H9 (cell line): ENCODE data around the gene MAPKAPK2. TPM values are rescaled to one million over a fixed set of nuclear protein-coding genes. Genes with fewer than 3 reads are reported as not detected.

Source experiments
- DNase-seq: peaks from one replicate; pipeline ENCODE4 v3.0.0-alpha.2; 2017
- H2AFZ ChIP-seq: one replicate; pipeline ENCODE4 v1.6.1; 2013; ENCODE audit warnings: mild to moderate bottlenecking, low read length, control low read depth, moderate library complexity
- H2AK5ac ChIP-seq: 2 replicates; pipeline ENCODE4 v1.6.1; 2013; ENCODE audit warnings: low read length, control low read depth, mixed read lengths; ENCODE audit not compliant: insufficient read length
- H2BK120ac ChIP-seq: one replicate; pipeline ENCODE4 v1.6.1; 2013; ENCODE audit warnings: low read depth, mild to moderate bottlenecking, low read length, control low read depth, inconsistent platforms; ENCODE audit not compliant: poor library complexity, severe bottlenecking
- H2BK12ac ChIP-seq: 2 replicates; pipeline ENCODE4 v1.6.1; 2013; ENCODE audit warnings: low read length, control low read depth, mixed read lengths, low read depth; ENCODE audit not compliant: insufficient read length
- H2BK15ac ChIP-seq: 2 replicates; pipeline ENCODE4 v1.6.1; 2013; ENCODE audit warnings: low read depth, low read length, control low read depth
- H2BK20ac ChIP-seq: one replicate; pipeline ENCODE4 v1.6.1; 2013; ENCODE audit warnings: low read depth, mild to moderate bottlenecking, low read length, control low read depth, inconsistent platforms; ENCODE audit not compliant: poor library complexity, severe bottlenecking
- H2BK5ac ChIP-seq: 2 replicates; pipeline ENCODE4 v1.6.1; 2013; ENCODE audit warnings: low read length, control low read depth, mixed read lengths; ENCODE audit not compliant: insufficient read length
- H3K14ac ChIP-seq: 2 replicates; pipeline ENCODE4 v1.6.1; 2013; ENCODE audit warnings: low read length, control low read depth; ENCODE audit not compliant: insufficient read depth
- H3K18ac ChIP-seq: 2 replicates; pipeline ENCODE4 v1.6.1; 2013; ENCODE audit warnings: low read depth, mild to moderate bottlenecking, mixed read lengths, low read length, control low read depth; ENCODE audit not compliant: insufficient read length
- H3K23ac ChIP-seq: 2 replicates; pipeline ENCODE4 v1.6.1; 2013; ENCODE audit warnings: low read length, control low read depth, mixed read lengths, low read depth; ENCODE audit not compliant: insufficient read length
- H3K23me2 ChIP-seq: 2 replicates; pipeline ENCODE4 v1.6.1; 2013; ENCODE audit warnings: low read depth, mild to moderate bottlenecking, mixed read lengths, low read length, control low read depth; ENCODE audit not compliant: insufficient read length, poor library complexity, severe bottlenecking
- H3K27ac ChIP-seq: 2 replicates; pipeline ENCODE4 v1.5.1; 2013; ENCODE audit warnings: low read length, control low read depth, mixed read lengths, low read depth; ENCODE audit not compliant: insufficient read length
- H3K27me3 ChIP-seq: 2 replicates; pipeline ENCODE4 v1.6.1; 2013; ENCODE audit warnings: low read length, control low read depth, inconsistent platforms; ENCODE audit not compliant: insufficient read depth
- H3K4ac ChIP-seq: 2 replicates; pipeline ENCODE4 v1.6.1; 2013; ENCODE audit warnings: low read depth, mild to moderate bottlenecking, control low read depth, inconsistent platforms, low read length, moderate library complexity
- H3K4me1 ChIP-seq: 2 replicates; pipeline ENCODE4 v1.6.1; 2013; ENCODE audit warnings: low read length, control low read depth, inconsistent platforms; ENCODE audit not compliant: insufficient read depth
- H3K4me2 ChIP-seq: 2 replicates; pipeline ENCODE4 v1.6.1; 2013; ENCODE audit warnings: low read length, control low read depth, mixed read lengths; ENCODE audit not compliant: insufficient read length, insufficient read depth
- H3K56ac ChIP-seq: 2 replicates; pipeline ENCODE4 v1.6.1; 2013; ENCODE audit warnings: low read depth, mild to moderate bottlenecking, mixed read lengths, low read length, control low read depth; ENCODE audit not compliant: insufficient read length
- H3K79me1 ChIP-seq: 2 replicates; pipeline ENCODE4 v1.6.1; 2013; ENCODE audit warnings: low read depth, mild to moderate bottlenecking, moderate library complexity, low read length, control low read depth, inconsistent platforms; ENCODE audit not compliant: insufficient read depth, poor library complexity, severe bottlenecking
- H3K79me2 ChIP-seq: 2 replicates; pipeline ENCODE4 v1.6.1; 2013; ENCODE audit warnings: low read length, control low read depth, inconsistent platforms; ENCODE audit not compliant: insufficient read depth
- H3K9ac ChIP-seq: 2 replicates; pipeline ENCODE4 v1.6.1; 2013; ENCODE audit warnings: low read length, control low read depth, mixed read lengths; ENCODE audit not compliant: insufficient read length; ENCODE audit errors: extremely low read depth
- H3K9me3 ChIP-seq: one replicate; pipeline ENCODE4 v1.6.1; 2013; ENCODE audit warnings: low read depth, low read length, inconsistent platforms; ENCODE audit not compliant: control insufficient read depth
- H3T11ph ChIP-seq: one replicate; pipeline ENCODE4 v1.6.1; 2013; ENCODE audit warnings: mild to moderate bottlenecking, low read length, control low read depth, inconsistent platforms
- H4K20me1 ChIP-seq: one replicate; pipeline ENCODE4 v1.6.1; 2013; ENCODE audit not compliant: control insufficient read depth, insufficient read length, insufficient read depth
- H4K5ac ChIP-seq: 2 replicates; pipeline ENCODE4 v1.6.1; 2013; ENCODE audit warnings: low read depth, mild to moderate bottlenecking, mixed read lengths, low read length, control low read depth; ENCODE audit not compliant: insufficient read length
- H4K8ac ChIP-seq: replicated peaks from 2 replicates; pipeline ENCODE4 v1.6.1; 2013; ENCODE audit warnings: low read length, control low read depth, mixed read lengths, low read depth; ENCODE audit not compliant: insufficient read length
- H4K91ac ChIP-seq: 2 replicates; pipeline ENCODE4 v1.6.1; 2013; ENCODE audit warnings: low read depth, mild to moderate bottlenecking, moderate library complexity, mixed read lengths, low read length, control low read depth; ENCODE audit not compliant: insufficient read length
- H3K27ac Mint-ChIP-seq, 3 experiments: 2 replicates in 2 of 3; 3 replicates in 1 of 3; pipeline ENCODE4 v1.8.0; 2020 to 2021; ENCODE audit warnings: mixed read lengths in 3 of 3, mild to moderate bottlenecking in 1 of 3, moderate library complexity in 1 of 3
- H3K27me3 Mint-ChIP-seq: 2 replicates; pipeline ENCODE4 v1.8.0; 2021; ENCODE audit warnings: low read depth, mild to moderate bottlenecking, moderate library complexity, mixed read lengths
- H3K36me3 Mint-ChIP-seq, 3 experiments: 2 replicates in 2 of 3; 3 replicates in 1 of 3; pipeline ENCODE4 v1.8.0; 2020 to 2021; ENCODE audit warnings: low read depth in 3 of 3, mixed read lengths in 3 of 3; ENCODE audit not compliant: insufficient read depth in 1 of 3
- H3K4me1 Mint-ChIP-seq, 2 experiments: 2 replicates each; pipeline ENCODE4 v1.8.0; 2020; ENCODE audit warnings: mixed read lengths in 2 of 2
- H3K4me3 Mint-ChIP-seq, 2 experiments: 2 replicates in 1 of 2; 3 replicates in 1 of 2; pipeline ENCODE4 v1.8.0; 2020 to 2021; ENCODE audit warnings: mild to moderate bottlenecking in 2 of 2, mixed read lengths in 2 of 2, moderate library complexity in 1 of 2
- H3K9me3 Mint-ChIP-seq, 2 experiments: 2 replicates in 1 of 2; 3 replicates in 1 of 2; pipeline ENCODE4 v1.8.0; 2020; ENCODE audit warnings: mild to moderate bottlenecking in 2 of 2, mixed read lengths in 2 of 2, moderate library complexity in 1 of 2
- CTCF ChIP-seq: fragments of 200-600 bp; sonication (generic); conservative IDR thresholded peaks from 3 replicates; pipeline ENCODE4 v1.8.0; 2021; ENCODE audit warnings: antibody characterized with exemption, mild to moderate bottlenecking
- WGBS: extraction: QIAGEN DNeasy Blood & Tissue Kit; methylation state at CpG from one replicate; pipeline ENCODE4 v1.1.7; 2013; ENCODE audit warnings: missing lambda C conversion rate, low lambda C conversion rate, mixed read lengths; ENCODE audit not compliant: insufficient read length; ENCODE audit errors: extremely low coverage; 5-methylcytosine and 5-hydroxymethylcytosine counted together
- total RNA-seq: library from RNA; stranded (reverse); gene quantifications from 2 replicates; pipeline ENCODE4 v1.2.1, GENCODE V29; 2021

The MAPKAPK2 gene
- total RNA-seq, 1 experiment from 2014 or later = 50.1 TPM

DNA sequence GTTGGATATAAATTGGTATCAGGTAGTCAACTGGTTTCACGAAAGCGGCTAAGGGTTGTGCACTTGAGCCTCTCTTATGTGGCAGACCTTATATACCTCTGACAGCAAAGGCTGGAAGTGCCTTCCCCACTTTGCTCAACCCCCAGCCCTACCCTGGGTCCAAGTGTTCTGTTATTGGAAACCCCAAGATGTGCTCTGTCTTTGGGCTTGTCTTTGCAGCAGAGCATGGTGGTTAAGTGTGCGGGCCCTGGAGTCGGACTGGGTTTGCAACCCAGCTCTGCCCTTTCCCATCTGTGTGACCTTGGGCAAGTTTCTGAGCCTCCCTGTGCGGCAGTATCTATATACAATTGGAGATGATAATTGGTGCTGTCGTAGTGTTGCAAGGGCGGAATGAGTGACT, 98.8 kb downstream of the MAPKAPK2 start:
- H3K36me3 Mint-ChIP-seq = no peaks in the 10 kb centered on the region
- H4K5ac ChIP-seq = no peak overlapping the region
- no peak overlapping the region for H3K4me3 Mint-ChIP-seq
- H2BK5ac ChIP-seq = no peak overlapping the region
- no peaks in the 10 kb centered on the region for H3K9me3 Mint-ChIP-seq
- no peaks in the 10 kb centered on the region for H3K79me2 ChIP-seq
- H3K14ac ChIP-seq = no peak overlapping the region
- H2BK120ac ChIP-seq = no peak overlapping the region
- H3K4ac ChIP-seq = no peak overlapping the region
- no peaks in the 10 kb centered on the region for H3K79me1 ChIP-seq
- H4K20me1 ChIP-seq = no peaks in the 10 kb centered on the region
- no peak overlapping the region for H4K91ac ChIP-seq
- no peak overlapping the region for H3K27ac Mint-ChIP-seq
- TF ChIP-seq CTCF = no peak
- no peak overlapping the region for H2AFZ ChIP-seq
- H3K56ac ChIP-seq = no peak overlapping the region
- no peak overlapping the region for H3K4me2 ChIP-seq
- H3K9me3 ChIP-seq = no peaks in the 10 kb centered on the region
- no peaks in the 10 kb centered on the region for H3K27me3 ChIP-seq
- no CpG with 5 or more reads among the region's 7 CpGs for WGBS
- no peak overlapping the region for H3K27ac ChIP-seq
- no peak overlapping the region for H2BK12ac ChIP-seq
- no peak overlapping the region for H3K18ac ChIP-seq
- H3K23ac ChIP-seq = no peak overlapping the region
- peaks cover 6 to 14% of the 10 kb centered on the region in 2 experiments for H3K4me1 Mint-ChIP-seq
- no peak overlapping the region for H4K8ac ChIP-seq
- no peaks in the 10 kb centered on the region for H3K23me2 ChIP-seq
- no peak overlapping the region for H3K9ac ChIP-seq
- DNase-seq = no peak
- H2BK15ac ChIP-seq = no peak overlapping the region
- no peak overlapping the region for H3T11ph ChIP-seq
- H3K4me1 ChIP-seq = no peaks in the 10 kb centered on the region
- peaks cover 19% of the 10 kb centered on the region for H3K27me3 Mint-ChIP-seq
- no peak overlapping the region for H2AK5ac ChIP-seq
- no peak overlapping the region for H2BK20ac ChIP-seq

Other genes starting within 250 kb of the MAPKAPK2 start
- 5.7 and 6.6 TPM in 2 replicates for gene IKBKE, start 214.4 kb upstream of the MAPKAPK2 start, total RNA-seq
- 0.50 and 0.81 TPM in 2 replicates for gene RASSF5, start 177.4 kb upstream of the MAPKAPK2 start, total RNA-seq
- 32.7 and 35.8 TPM in 2 replicates for gene EIF2D, start 72.4 kb upstream of the MAPKAPK2 start, total RNA-seq
- 4.0 and 4.7 TPM in 2 replicates for gene DYRK3, start 49.4 kb upstream of the MAPKAPK2 start, total RNA-seq
- gene IL19, start 85.9 kb downstream of the MAPKAPK2 start, total RNA-seq = not detected in 2 replicates
- not detected in 2 replicates for gene IL10, start 87.6 kb downstream of the MAPKAPK2 start, total RNA-seq
- not detected in 2 replicates for gene IL20, start 180.7 kb downstream of the MAPKAPK2 start, total RNA-seq
- not detected in 2 replicates for gene IL24, start 212.5 kb downstream of the MAPKAPK2 start, total RNA-seq
- gene FCMR, start 237.0 kb downstream of the MAPKAPK2 start, total RNA-seq = not detected in 2 replicates